OCI-LY1 (cell line): ENCODE results near the gene ACO2.

ENCODE experiments used
- H2AFZ ChIP-seq: fragments of 200-600 bp; sonication (generic), shearing (Covaris generic); 2 replicates; pipeline ENCODE4 v1.6.0; 2014; ENCODE audit warnings: antibody characterized with exemption, mild to moderate bottlenecking, low read length
- H3F3A ChIP-seq: fragments of 200-600 bp; sonication (generic), shearing (Covaris generic); 2 replicates; pipeline ENCODE4 v1.6.0; 2014; ENCODE audit warnings: mild to moderate bottlenecking, antibody characterized with exemption, low read length, moderate library complexity; ENCODE audit not compliant: insufficient read depth
- H3K27ac ChIP-seq: fragments of 200-600 bp; sonication (generic); 2 replicates; pipeline ENCODE4 v1.5.1; 2014; ENCODE audit warnings: low read length, mixed run types, mild to moderate bottlenecking, low read depth; ENCODE audit not compliant: poor library complexity, severe bottlenecking
- H3K27me3 ChIP-seq: fragments of 200-600 bp; sonication (generic); 2 replicates; pipeline ENCODE4 v1.6.0; 2014; ENCODE audit warnings: antibody characterized with exemption, mild to moderate bottlenecking, low read length, moderate library complexity; ENCODE audit not compliant: insufficient read depth
- H3K36me3 ChIP-seq: fragments of 200-600 bp; sonication (generic); 2 replicates; pipeline ENCODE4 v1.6.1; 2014; ENCODE audit warnings: mild to moderate bottlenecking, antibody characterized with exemption, low read length, moderate library complexity, mixed read lengths; ENCODE audit not compliant: insufficient read depth
- H3K4me1 ChIP-seq: fragments of 200-600 bp; sonication (generic); 2 replicates; pipeline ENCODE4 v1.5.1; 2014; ENCODE audit warnings: mild to moderate bottlenecking, low read length, moderate library complexity; ENCODE audit not compliant: insufficient read depth, severe bottlenecking
- H3K4me2 ChIP-seq: fragments of 200-600 bp; sonication (generic), shearing (Covaris generic); 2 replicates; pipeline ENCODE4 v1.6.1; 2014; ENCODE audit warnings: low read length
- H3K4me3 ChIP-seq: fragments of 200-600 bp; sonication (generic); 2 replicates; pipeline ENCODE4 v1.5.1; 2014; ENCODE audit warnings: low read length, low read depth, mild to moderate bottlenecking, mixed read lengths; ENCODE audit not compliant: poor library complexity, severe bottlenecking
- H3K79me2 ChIP-seq: fragments of 200-600 bp; shearing (Covaris generic); 2 replicates; pipeline ENCODE4 v1.6.1; 2016; ENCODE audit warnings: mixed run types, low read length, mixed read lengths; ENCODE audit not compliant: insufficient read depth
- H3K9ac ChIP-seq: fragments of 200-600 bp; sonication (generic), shearing (Covaris generic); 2 replicates; pipeline ENCODE4 v1.6.1; 2014; ENCODE audit warnings: mild to moderate bottlenecking, low read length, mixed read lengths
- H3K9me2 ChIP-seq: fragments of 200-600 bp; sonication (generic), shearing (Covaris generic); 2 replicates; pipeline ENCODE4 v1.6.1; 2014; ENCODE audit warnings: low read depth, mild to moderate bottlenecking, low read length, mixed read lengths
- H3K9me3 ChIP-seq: fragments of 200-600 bp; shearing (Covaris generic); 2 replicates; pipeline ENCODE4 v1.6.1; 2014; ENCODE audit warnings: low read length, mixed read lengths
- H4K20me1 ChIP-seq: fragments of 200-600 bp; sonication (generic), shearing (Covaris generic); 2 replicates; pipeline ENCODE4 v1.6.0; 2016; ENCODE audit warnings: mild to moderate bottlenecking, low read length; ENCODE audit not compliant: insufficient read depth
- CTCF ChIP-seq: fragments of 200-600 bp; sonication (generic), shearing (Covaris generic); IDR thresholded peaks from 2 replicates; pipeline ENCODE4 v1.5.1; 2017; ENCODE audit warnings: mild to moderate bottlenecking, antibody characterized with exemption, low read length, moderate library complexity, mixed read lengths
- EZH2 ChIP-seq: fragments of 200-600 bp; sonication (generic), shearing (Covaris generic); IDR thresholded peaks from 2 replicates; pipeline ENCODE4 v1.8.0; 2017; ENCODE audit warnings: borderline replicate concordance, mixed run types, mild to moderate bottlenecking, antibody characterized with exemption, low read length, moderate library complexity, mixed read lengths

Gene ACO2

GRCh38 chr22:41530890-41531714 lies 62.2 kb downstream of the ACO2 start:
- H3K36me3 ChIP-seq: peaks cover 79% of the 10 kb centered on the region
- H2AFZ ChIP-seq: no peak overlapping the region
- H3K27me3 ChIP-seq: no peaks in the 10 kb centered on the region
- H3K27ac ChIP-seq: no peak overlapping the region
- H3K4me3 ChIP-seq: no peak overlapping the region
- TF ChIP-seq CTCF: no peak
- no peak for TF ChIP-seq EZH2
- no peaks in the 10 kb centered on the region for H3K9me3 ChIP-seq
- H3K4me1 ChIP-seq: no peaks in the 10 kb centered on the region
- no peaks in the 10 kb centered on the region for H3K9me2 ChIP-seq
- no peak overlapping the region for H3K9ac ChIP-seq
- no peaks in the 10 kb centered on the region for H3K79me2 ChIP-seq
- no peaks in the 10 kb centered on the region for H4K20me1 ChIP-seq
- no peaks in the 10 kb centered on the region for H3F3A ChIP-seq
- H3K4me2 ChIP-seq: no peak overlapping the region

- Histone ChIP-seq H3K4me2 (no peak overlapping the region), H3K27me3 (no peaks in the 10 kb centered on the region), H3K4me1 (no peaks in the 10 kb centered on the region), H3K9me2 (no peaks in the 10 kb centered on the region), H2AFZ (no peak overlapping the region), H3K9me3 (no peaks in the 10 kb centered on the region), H3F3A (no peaks in the 10 kb centered on the region), H4K20me1 (no peaks in the 10 kb centered on the region), H3K9ac (no peak overlapping the region), H3K79me2 (no peaks in the 10 kb centered on the region), H3K4me3 (no peak overlapping the region), H3K36me3 (peaks cover 75% of the 10 kb centered on the region), H3K27ac (no peak overlapping the region)
- no peak for TF ChIP-seq CTCF
- no peak for TF ChIP-seq EZH2
These were observed 63.0 kb downstream of the ACO2 start for GRCh38 chr22:41531715-41532477.

GRCh38 chr22:41532908-41533825 lies 64.2 kb downstream of the ACO2 start:
- H3K9me3 ChIP-seq: no peaks in the 10 kb centered on the region
- no peak overlapping the region for H3K4me3 ChIP-seq
- H3K4me1 ChIP-seq: no peaks in the 10 kb centered on the region
- H3K79me2 ChIP-seq: no peaks in the 10 kb centered on the region
- no peak overlapping the region for H3K27ac ChIP-seq
- peaks cover 71% of the 10 kb centered on the region for H3K36me3 ChIP-seq
- TF ChIP-seq CTCF (peak; percentile 86), EZH2 (no peak)
- H3K4me2 ChIP-seq: no peak overlapping the region
- no peaks in the 10 kb centered on the region for H4K20me1 ChIP-seq
- H3K9ac ChIP-seq: no peak overlapping the region
- no peaks in the 10 kb centered on the region for H3K27me3 ChIP-seq
- H3F3A ChIP-seq: no peaks in the 10 kb centered on the region
- H3K9me2 ChIP-seq: no peaks in the 10 kb centered on the region
- H2AFZ ChIP-seq: no peak overlapping the region
